ENCODE measurements around the gene NTN1. TPM values are rescaled to one million over a fixed set of nuclear protein-coding genes. Genes with fewer than 3 reads are reported as not detected.
A peak's percentile ranks its signal among the peaks of the same experiment; 100 is the strongest.

Gene NTN1
- total RNA-seq, 3 donors from 2014 or later, result 2.2 to 3.7 (median 3.3) TPM

DNA sequence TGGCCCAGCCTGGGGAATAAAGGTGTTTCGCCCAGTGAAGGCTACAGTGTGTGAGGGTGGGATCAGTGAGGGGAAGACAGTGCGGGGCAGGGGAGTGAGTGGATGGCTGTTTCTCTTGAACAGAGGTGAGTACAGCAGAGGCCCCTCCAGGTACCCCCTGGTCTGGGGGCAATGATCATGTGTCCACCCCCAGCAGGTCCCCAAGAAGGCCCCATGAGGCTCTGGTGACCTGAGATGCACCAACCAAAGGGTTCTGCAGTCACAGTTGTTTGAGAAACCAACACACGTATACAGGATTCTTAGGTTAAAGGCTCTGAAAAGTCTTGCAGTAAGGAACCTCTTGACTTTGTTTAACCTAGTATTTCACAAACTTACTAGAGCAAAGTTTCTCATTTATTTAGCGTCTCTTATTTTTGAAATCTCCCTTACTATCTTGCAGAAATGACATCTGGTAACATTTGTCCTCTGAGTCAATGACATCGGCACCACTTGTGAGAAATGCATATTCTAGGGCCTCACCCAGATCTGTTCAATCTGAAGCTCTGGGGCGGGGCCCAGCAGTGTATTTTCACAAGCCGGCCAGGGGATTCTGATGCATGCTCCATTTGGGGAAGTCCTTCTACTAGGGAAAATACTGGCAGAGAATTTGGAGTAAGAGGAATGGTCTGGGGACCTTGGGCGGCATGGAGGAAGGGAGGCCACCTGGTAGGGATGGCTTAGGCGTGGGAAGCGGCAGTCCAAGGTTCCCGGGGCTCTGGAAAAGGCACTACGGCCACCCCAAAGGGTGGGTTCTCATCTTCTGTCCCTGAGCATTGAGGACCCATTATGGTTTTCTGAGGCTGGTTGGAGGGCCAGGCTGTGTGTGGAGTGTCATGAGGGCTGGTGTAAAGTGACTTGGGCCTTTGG, 217.3 kb downstream of the NTN1 start:
- Histone ChIP-seq H3K27ac (peak overlapping the region; percentile 96 to 97), H3K4me3 (peak overlapping the region in 1 of 3 donors; percentile 66), H3K9me3 (no peaks in the 10 kb centered on the region), H3K36me3 (no peaks in the 10 kb centered on the region), H3K4me1 (peaks cover 0 to 5% of the 10 kb centered on the region in 2 donors), H3K27me3 (no peaks in the 10 kb centered on the region)
- DNase-seq (ENCODE audit: low spot score in 2 of 2), result no peak
- no peak for TF ChIP-seq CTCF (IDR thresholded peaks at IDR 0.05)
- TF ChIP-seq POLR2AphosphoS5 (IDR thresholded peaks at IDR 0.05), result no peak
- no peak for TF ChIP-seq POLR2A (IDR thresholded peaks at IDR 0.05)
- intact Hi-C loops (cut with DNase I; ENCODE audit: low total_unique reads), result no loop called here

DNA sequence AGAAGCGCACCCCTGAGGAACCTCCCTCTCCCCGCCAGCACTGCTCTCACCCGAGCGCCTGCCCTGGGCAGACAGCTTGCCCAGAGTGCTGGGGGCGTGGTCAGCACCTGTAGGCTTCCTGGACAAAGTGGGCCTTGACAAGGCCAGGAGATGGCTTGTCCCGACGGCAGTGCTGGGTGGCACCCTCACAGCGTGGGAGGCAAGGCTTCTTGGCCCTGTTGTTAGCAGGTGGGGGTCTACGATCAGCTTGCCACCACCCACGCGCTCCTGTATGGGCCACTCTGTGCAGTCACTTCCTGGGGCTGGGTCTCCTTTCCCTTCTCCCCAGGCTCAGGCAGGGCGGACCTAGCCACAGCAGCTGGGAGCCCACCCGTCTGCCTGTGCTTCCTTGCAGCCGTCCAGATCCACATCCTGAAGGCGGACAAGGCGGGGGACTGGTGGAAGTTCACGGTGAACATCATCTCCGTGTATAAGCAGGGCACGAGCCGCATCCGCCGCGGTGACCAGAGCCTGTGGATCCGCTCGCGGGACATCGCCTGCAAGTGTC, 218.0 kb downstream of the NTN1 start:
- Histone ChIP-seq H3K4me1 (peaks cover 0 to 5% of the 10 kb centered on the region in 2 donors), H3K36me3 (no peaks in the 10 kb centered on the region), H3K4me3 (peak overlapping the region; percentile 7 to 78 (median 66)), H3K27me3 (no peaks in the 10 kb centered on the region), H3K27ac (peak overlapping the region; percentile 96 to 97), H3K9me3 (no peaks in the 10 kb centered on the region)
- no peak for DNase-seq (ENCODE audit: low spot score in 2 of 2)
- TF ChIP-seq POLR2AphosphoS5 (IDR thresholded peaks at IDR 0.05) (no peak), POLR2A (IDR thresholded peaks at IDR 0.05) (no peak), CTCF (IDR thresholded peaks at IDR 0.05) (no peak)
- intact Hi-C loops (cut with DNase I; ENCODE audit: low total_unique reads), result no loop called here

- H3K4me1 ChIP-seq, result peaks cover 0 to 5% of the 10 kb centered on the region in 2 donors
- DNase-seq (ENCODE audit: low spot score in 2 of 2), result peak; percentile 67 to 73
- H3K9me3 ChIP-seq, result no peaks in the 10 kb centered on the region
- TF ChIP-seq POLR2A (IDR thresholded peaks at IDR 0.05), result peak; percentile 37
- TF ChIP-seq POLR2AphosphoS5 (IDR thresholded peaks at IDR 0.05), result peak; percentile 14 to 79 (median 47)
- no peak for TF ChIP-seq CTCF (IDR thresholded peaks at IDR 0.05)
- H3K4me3 ChIP-seq, result peak overlapping the region; percentile 52 to 78 (median 66)
- no peaks in the 10 kb centered on the region for H3K36me3 ChIP-seq
- H3K27ac ChIP-seq, result peak overlapping the region; percentile 96 to 97
- no peaks in the 10 kb centered on the region for H3K27me3 ChIP-seq
- intact Hi-C loops (cut with DNase I; ENCODE audit: low total_unique reads), result no loop called here
Observed at GRCh38 chr17:9239793-9240658, 218.7 kb downstream of the NTN1 start.

DNA sequence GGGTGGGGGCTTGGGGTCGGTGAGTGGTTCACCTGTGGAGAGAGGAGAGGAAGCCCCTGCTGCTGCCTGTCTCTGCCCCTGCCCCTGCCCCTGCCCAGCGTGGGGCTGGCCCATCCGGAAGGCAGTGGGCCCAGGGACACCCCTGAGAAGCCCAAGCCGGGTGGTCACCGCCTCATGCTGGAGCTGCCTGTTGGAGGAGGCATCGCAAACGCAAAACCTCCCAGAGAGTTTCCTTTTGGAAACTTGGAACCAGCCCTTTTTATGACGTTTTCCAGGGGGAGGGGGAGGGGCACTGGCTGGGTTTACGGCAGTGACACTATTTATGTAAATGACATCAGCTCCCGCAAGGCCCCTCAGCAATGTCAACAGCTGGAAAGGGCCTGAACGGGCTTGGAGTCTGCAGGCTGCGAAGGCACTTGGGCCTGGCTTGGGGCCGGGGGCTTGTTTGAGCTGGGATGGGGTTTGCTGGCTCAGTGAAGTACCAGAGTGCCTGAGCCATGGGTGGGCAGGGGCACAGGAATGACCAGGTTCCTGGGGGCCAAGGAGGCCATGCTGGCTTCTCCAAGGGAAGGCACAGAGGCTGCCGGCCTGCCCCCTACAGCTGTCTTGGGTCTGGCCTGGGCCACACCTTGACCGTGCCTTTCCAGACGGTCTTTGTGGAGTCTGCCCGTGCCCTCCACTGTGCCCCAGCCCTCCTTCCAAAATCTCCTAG, 219.5 kb downstream of the NTN1 start:
- TF ChIP-seq CTCF (IDR thresholded peaks at IDR 0.05), result no peak
- no peak for TF ChIP-seq POLR2A (IDR thresholded peaks at IDR 0.05)
- peak; percentile 11 to 43 (median 18) for TF ChIP-seq POLR2AphosphoS5 (IDR thresholded peaks at IDR 0.05)
- peak; percentile 75 to 77 for DNase-seq (ENCODE audit: low spot score in 2 of 2)
- H3K27me3 ChIP-seq, result no peaks in the 10 kb centered on the region
- peak overlapping the region; percentile 52 to 78 (median 66) for H3K4me3 ChIP-seq
- H3K27ac ChIP-seq, result peak overlapping the region; percentile 96 to 97
- no peaks in the 10 kb centered on the region for H3K9me3 ChIP-seq
- peaks cover 0 to 5% of the 10 kb centered on the region in 2 donors for H3K4me1 ChIP-seq
- H3K36me3 ChIP-seq, result no peaks in the 10 kb centered on the region
- intact Hi-C loops (cut with DNase I; ENCODE audit: low total_unique reads), result no loop called here

All from breast epithelium (tissue), 4 donors.